ENCODE measurements around the gene DLGAP1.

DNA sequence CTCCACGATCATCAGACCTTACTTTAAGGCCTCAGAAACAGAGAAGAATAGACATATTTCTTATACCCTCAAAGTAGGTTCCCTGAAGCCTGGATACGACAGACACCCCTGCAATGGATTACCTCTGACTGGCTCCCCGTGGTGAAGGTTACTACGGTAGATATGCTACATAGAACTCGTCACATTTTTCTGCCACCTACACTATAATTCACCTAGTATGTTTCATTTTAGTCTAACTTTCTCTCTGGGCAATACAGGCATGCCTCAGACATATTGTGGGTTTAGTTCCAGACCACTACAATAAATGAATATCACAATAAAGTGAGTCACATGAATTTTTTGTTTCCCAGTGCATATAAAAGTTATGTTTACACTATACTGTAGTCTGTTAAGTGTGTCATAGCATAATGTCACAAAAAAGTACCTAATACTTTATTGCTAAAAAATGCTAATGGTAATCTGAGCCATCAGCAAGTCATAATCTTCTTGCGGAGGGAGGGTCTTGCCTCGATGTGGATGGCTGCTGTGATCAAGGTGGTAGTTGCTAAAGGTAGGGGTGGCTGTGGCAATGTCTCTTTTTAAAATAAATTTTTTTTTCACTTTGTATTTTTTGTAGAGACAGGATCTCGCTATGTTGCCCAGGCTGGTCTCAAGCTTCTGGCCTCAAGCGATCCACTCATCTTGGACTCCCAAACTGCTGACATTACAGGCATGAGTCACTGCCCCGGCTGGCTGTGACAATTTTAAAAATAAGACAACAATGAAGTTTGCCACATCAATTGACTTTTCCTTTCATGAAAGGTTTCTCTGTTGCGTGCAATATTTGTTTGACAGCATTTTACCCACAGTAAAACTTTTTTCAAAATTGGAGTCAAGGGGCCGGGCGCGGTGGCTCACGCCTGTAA, 940.5 kb downstream of the DLGAP1 start:
- TF ChIP-seq TEAD4 (IDR thresholded peaks at IDR 0.05), result no peak
- no peak for TF ChIP-seq NFIC (IDR thresholded peaks at IDR 0.05)
- TF ChIP-seq, protein P1, sequence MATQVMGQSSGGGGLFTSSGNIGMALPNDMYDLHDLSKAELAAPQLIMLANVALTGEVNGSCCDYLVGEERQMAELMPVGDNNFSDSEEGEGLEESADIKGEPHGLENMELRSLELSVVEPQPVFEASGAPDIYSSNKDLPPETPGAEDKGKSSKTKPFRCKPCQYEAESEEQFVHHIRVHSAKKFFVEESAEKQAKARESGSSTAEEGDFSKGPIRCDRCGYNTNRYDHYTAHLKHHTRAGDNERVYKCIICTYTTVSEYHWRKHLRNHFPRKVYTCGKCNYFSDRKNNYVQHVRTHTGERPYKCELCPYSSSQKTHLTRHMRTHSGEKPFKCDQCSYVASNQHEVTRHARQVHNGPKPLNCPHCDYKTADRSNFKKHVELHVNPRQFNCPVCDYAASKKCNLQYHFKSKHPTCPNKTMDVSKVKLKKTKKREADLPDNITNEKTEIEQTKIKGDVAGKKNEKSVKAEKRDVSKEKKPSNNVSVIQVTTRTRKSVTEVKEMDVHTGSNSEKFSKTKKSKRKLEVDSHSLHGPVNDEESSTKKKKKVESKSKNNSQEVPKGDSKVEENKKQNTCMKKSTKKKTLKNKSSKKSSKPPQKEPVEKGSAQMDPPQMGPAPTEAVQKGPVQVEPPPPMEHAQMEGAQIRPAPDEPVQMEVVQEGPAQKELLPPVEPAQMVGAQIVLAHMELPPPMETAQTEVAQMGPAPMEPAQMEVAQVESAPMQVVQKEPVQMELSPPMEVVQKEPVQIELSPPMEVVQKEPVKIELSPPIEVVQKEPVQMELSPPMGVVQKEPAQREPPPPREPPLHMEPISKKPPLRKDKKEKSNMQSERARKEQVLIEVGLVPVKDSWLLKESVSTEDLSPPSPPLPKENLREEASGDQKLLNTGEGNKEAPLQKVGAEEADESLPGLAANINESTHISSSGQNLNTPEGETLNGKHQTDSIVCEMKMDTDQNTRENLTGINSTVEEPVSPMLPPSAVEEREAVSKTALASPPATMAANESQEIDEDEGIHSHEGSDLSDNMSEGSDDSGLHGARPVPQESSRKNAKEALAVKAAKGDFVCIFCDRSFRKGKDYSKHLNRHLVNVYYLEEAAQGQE (IDR thresholded peaks at IDR 0.05; ENCODE audit: low read depth), result no peak
- no peak for TF ChIP-seq CREB1 (IDR thresholded peaks at IDR 0.05; ENCODE audit: low read depth)
- TF ChIP-seq EGR1 (IDR thresholded peaks at IDR 0.05), result no peak
- TF ChIP-seq, protein P2, sequence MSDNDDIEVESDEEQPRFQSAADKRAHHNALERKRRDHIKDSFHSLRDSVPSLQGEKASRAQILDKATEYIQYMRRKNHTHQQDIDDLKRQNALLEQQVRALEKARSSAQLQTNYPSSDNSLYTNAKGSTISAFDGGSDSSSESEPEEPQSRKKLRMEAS (IDR thresholded peaks at IDR 0.05), result no peak
- no peak for TF ChIP-seq TAF1 (IDR thresholded peaks at IDR 0.05; ENCODE audit: low read depth)
- no peak for TF ChIP-seq EP300 (IDR thresholded peaks at IDR 0.05; ENCODE audit: borderline replicate concordance)
- TF ChIP-seq YY1 (IDR thresholded peaks at IDR 0.05; ENCODE audit: low read depth), result no peak

Data from Ishikawa (cell line).